Panc1 (cell line): ENCODE measurements around the gene STON1. TPM values are rescaled to one million over a fixed set of nuclear protein-coding genes. Genes with fewer than 3 reads are reported as not detected.

ENCODE experiments used
- ATAC-seq: fragments of 200-7000 bp; cut with Tn5 transposase; 2 replicates; pipeline ENCODE4 v1.9.1; 2020; ENCODE audit warnings: mild to moderate bottlenecking, moderate library complexity
- BruUV-seq: library from RNA; stranded (reverse); fragments of 400-500 nt; replicated peaks from 2 replicates; lab custom pipeline; 2021; lab: Mats Ljungman, UMichigan
- CTCF ChIA-PET: fragments of 300-600 bp; sonication (Branson Sonifier 250); formaldehyde crosslinking; loops from one replicate; lab custom pipeline; 2022; ENCODE audit warnings: antibody characterized with exemption; lab: Charles Lee
- POLR2A ChIA-PET: fragments of 300-600 bp; sonication (Branson Sonifier 250); formaldehyde crosslinking; loops from one replicate; lab custom pipeline; 2022; ENCODE audit warnings: antibody characterized with exemption; lab: Charles Lee
- DNase-seq: peaks from one replicate; pipeline ENCODE4 v3.0.0-alpha.2; 2010; ENCODE audit warnings: low read depth, low spot score
- H3K27ac ChIP-seq: 2 replicates; pipeline ENCODE4 v1.5.1; 2011; ENCODE audit warnings: mild to moderate bottlenecking, low read length, inconsistent platforms
- H3K27me3 ChIP-seq: fragments of 200-500 bp; sonication (Bioruptor generic); 2 replicates; pipeline ENCODE4 v1.6.0; 2014; ENCODE audit warnings: low read length, inconsistent platforms; ENCODE audit not compliant: control insufficient read depth, insufficient read depth
- H3K36me3 ChIP-seq: fragments of 200-500 bp; sonication (Bioruptor generic); 2 replicates; pipeline ENCODE4 v1.5.1; 2014; ENCODE audit warnings: inconsistent platforms, mild to moderate bottlenecking, low read length, moderate library complexity; ENCODE audit not compliant: control insufficient read depth, insufficient read depth
- H3K4me1 ChIP-seq: 2 replicates; pipeline ENCODE4 v1.5.1; 2011; ENCODE audit warnings: inconsistent platforms, mild to moderate bottlenecking, low read length, moderate library complexity; ENCODE audit not compliant: control insufficient read depth, insufficient read depth
- H3K4me3 ChIP-seq, 2 experiments: 2 replicates each; pipeline ENCODE4 v1.5.1; 2011 to 2012; ENCODE audit warnings: low read depth in 2 of 2, low read length in 2 of 2, mild to moderate bottlenecking in 2 of 2, inconsistent platforms in 1 of 2, moderate library complexity in 1 of 2
- H3K9me3 ChIP-seq: fragments of 200-500 bp; sonication (Bioruptor generic); 2 replicates; pipeline ENCODE4 v1.5.1; 2014; ENCODE audit warnings: low read depth, mild to moderate bottlenecking, inconsistent platforms, low read length, moderate library complexity; ENCODE audit not compliant: control insufficient read depth, insufficient read depth
- POLR2AphosphoS5 ChIP-seq: IDR thresholded peaks from 2 replicates; pipeline ENCODE4 v1.6.1; 2012; ENCODE audit warnings: mild to moderate bottlenecking, low read depth, low read length, moderate library complexity
- SIN3A ChIP-seq: IDR thresholded peaks from 2 replicates; pipeline ENCODE4 v1.6.1; 2012; ENCODE audit warnings: low read depth, mild to moderate bottlenecking, low read length, moderate library complexity, borderline replicate concordance; ENCODE audit not compliant: insufficient read depth
- TCF7L2 ChIP-seq: IDR thresholded peaks from 2 replicates; pipeline ENCODE4 v1.6.1; 2011; ENCODE audit warnings: mild to moderate bottlenecking, low read depth, low read length, inconsistent platforms
- in situ Hi-C: cut with HindIII; loops from 2 replicates; pipeline ENCODE4 v1.10.0; 2016; ENCODE audit warnings: low sequenced_read_pairs, low pct_unique_long_range_greater_than_20kb
- intact Hi-C: fragments of 100-400 bp; cut with micrococcal nuclease; formaldehyde crosslinking; loops from one replicate; pipeline ENCODE4 v1.10.0; 2022; ENCODE audit not compliant: unreplicated experiment
- total RNA-seq: library from RNA; stranded (reverse); gene quantifications from one replicate; pipeline ENCODE4 v1.2.1, GENCODE V29; 2021; ENCODE audit not compliant: unreplicated experiment
- TF ChIP-seq, protein P1 (sequence below): fragments of 450-650 bp; IDR thresholded peaks from 2 replicates; pipeline ENCODE4 v1.5.1; 2017; ENCODE audit warnings: mild to moderate bottlenecking
- TF ChIP-seq, protein P2 (sequence below), 2 experiments: IDR thresholded peaks; 2 replicates each; pipeline ENCODE4 v1.6.1; 2011 to 2012; ENCODE audit warnings: low read depth in 2 of 2, control low read depth in 1 of 2, low read length in 1 of 2, mild to moderate bottlenecking in 1 of 2, moderate library complexity in 1 of 2; ENCODE audit not compliant: insufficient read depth in 1 of 2

The STON1 gene
- total RNA-seq, 1 experiment from 2014 or later: 0.92 TPM

DNA sequence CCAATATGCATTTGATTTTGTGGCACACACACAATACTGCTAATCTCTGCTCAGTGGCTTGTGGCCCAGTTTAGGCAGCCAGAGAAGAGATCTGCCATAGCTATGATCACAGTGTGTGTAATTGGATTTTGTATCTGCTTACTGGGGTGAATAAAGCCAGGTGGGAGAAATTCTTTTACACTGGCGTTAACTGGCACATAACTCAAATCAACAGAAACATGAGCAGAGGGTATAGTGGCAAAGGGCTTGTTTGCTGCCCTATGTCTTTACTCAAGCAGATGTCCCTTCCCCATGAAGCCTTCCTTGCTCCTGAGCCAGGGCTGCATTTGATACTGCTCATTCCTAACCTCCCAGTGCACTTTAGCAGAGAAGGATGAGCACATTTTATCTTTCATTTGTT is 28.5 kb downstream of the STON1 start:
- CTCF ChIA-PET: no interaction called here
- H3K27ac ChIP-seq: no peak overlapping the region

DNA sequence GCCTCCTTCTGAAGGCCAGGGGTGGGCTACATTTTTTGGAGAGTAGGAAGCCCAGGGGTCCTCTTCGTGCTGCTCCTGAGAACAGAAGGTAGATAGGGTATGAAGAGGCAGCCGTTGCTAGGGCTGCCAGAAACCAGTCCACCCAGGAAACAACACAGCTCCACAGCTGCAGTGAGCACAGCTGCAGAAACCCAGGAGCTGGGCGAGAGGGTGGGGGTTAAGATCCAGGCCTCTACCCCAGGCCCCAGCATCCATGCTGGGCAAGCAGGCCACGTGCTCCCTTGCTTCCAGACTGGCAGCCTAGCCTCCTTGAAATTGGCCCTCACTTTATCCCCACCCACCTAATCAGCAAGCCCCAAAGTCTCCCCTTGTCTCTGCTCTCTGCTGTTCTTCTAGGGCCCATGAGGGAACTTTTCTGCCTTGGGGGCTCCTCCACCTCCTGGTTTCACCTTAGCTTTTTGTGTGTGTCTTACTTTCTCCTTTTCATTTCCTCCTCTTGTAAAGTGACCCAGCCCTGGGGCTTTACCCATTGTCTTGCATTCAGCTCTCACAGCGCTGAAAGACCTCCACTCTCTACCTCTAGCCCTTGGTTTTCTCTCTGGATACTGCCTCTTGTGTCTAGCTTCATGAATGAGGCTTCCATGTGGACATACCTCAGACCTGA is 30.7 kb downstream of the STON1 start:
- Histone ChIP-seq H3K9me3 (no peaks in the 10 kb centered on the region), H3K4me3 (no peak overlapping the region), H3K27ac (no peak overlapping the region), H3K4me1 (no peaks in the 10 kb centered on the region), H3K27me3 (no peaks in the 10 kb centered on the region), H3K36me3 (no peaks in the 10 kb centered on the region)
- in situ Hi-C loops (no loop called here), intact Hi-C loops (no loop called here)
- TF ChIP-seq SIN3A (no peak), POLR2AphosphoS5 (no peak), TCF7L2 (no peak)
- TF ChIP-seq, protein P1, sequence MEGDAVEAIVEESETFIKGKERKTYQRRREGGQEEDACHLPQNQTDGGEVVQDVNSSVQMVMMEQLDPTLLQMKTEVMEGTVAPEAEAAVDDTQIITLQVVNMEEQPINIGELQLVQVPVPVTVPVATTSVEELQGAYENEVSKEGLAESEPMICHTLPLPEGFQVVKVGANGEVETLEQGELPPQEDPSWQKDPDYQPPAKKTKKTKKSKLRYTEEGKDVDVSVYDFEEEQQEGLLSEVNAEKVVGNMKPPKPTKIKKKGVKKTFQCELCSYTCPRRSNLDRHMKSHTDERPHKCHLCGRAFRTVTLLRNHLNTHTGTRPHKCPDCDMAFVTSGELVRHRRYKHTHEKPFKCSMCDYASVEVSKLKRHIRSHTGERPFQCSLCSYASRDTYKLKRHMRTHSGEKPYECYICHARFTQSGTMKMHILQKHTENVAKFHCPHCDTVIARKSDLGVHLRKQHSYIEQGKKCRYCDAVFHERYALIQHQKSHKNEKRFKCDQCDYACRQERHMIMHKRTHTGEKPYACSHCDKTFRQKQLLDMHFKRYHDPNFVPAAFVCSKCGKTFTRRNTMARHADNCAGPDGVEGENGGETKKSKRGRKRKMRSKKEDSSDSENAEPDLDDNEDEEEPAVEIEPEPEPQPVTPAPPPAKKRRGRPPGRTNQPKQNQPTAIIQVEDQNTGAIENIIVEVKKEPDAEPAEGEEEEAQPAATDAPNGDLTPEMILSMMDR: no peak
- TF ChIP-seq, protein P2, sequence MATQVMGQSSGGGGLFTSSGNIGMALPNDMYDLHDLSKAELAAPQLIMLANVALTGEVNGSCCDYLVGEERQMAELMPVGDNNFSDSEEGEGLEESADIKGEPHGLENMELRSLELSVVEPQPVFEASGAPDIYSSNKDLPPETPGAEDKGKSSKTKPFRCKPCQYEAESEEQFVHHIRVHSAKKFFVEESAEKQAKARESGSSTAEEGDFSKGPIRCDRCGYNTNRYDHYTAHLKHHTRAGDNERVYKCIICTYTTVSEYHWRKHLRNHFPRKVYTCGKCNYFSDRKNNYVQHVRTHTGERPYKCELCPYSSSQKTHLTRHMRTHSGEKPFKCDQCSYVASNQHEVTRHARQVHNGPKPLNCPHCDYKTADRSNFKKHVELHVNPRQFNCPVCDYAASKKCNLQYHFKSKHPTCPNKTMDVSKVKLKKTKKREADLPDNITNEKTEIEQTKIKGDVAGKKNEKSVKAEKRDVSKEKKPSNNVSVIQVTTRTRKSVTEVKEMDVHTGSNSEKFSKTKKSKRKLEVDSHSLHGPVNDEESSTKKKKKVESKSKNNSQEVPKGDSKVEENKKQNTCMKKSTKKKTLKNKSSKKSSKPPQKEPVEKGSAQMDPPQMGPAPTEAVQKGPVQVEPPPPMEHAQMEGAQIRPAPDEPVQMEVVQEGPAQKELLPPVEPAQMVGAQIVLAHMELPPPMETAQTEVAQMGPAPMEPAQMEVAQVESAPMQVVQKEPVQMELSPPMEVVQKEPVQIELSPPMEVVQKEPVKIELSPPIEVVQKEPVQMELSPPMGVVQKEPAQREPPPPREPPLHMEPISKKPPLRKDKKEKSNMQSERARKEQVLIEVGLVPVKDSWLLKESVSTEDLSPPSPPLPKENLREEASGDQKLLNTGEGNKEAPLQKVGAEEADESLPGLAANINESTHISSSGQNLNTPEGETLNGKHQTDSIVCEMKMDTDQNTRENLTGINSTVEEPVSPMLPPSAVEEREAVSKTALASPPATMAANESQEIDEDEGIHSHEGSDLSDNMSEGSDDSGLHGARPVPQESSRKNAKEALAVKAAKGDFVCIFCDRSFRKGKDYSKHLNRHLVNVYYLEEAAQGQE (IDR thresholded peaks at IDR 0.05; ENCODE audit: insufficient read depth in 1 of 2, low read depth in 2 of 2, low read length in 1 of 2): no peak
- POLR2A ChIA-PET: no interaction called here
- BruUV-seq: no TSS peak
- DNase-seq: no peak
- CTCF ChIA-PET: no interaction called here
- 0 out of 2 replicates have a peak, but pooled peaks have one; percentile 12 for ATAC-seq

More for the DNA sequence above, 28.5 kb downstream of the STON1 start:
- intact Hi-C loops: no loop called here
- no peaks in the 10 kb centered on the region for H3K27me3 ChIP-seq
- H3K4me1 ChIP-seq: no peaks in the 10 kb centered on the region
- H3K4me3 ChIP-seq: no peak overlapping the region
- TF ChIP-seq, protein P1: no peak
- no peak for TF ChIP-seq TCF7L2
- TF ChIP-seq POLR2AphosphoS5: no peak
- TF ChIP-seq SIN3A: no peak
- TF ChIP-seq, protein P2 (IDR thresholded peaks at IDR 0.05; ENCODE audit: insufficient read depth in 1 of 2, low read depth in 2 of 2, low read length in 1 of 2): no peak
- BruUV-seq: no TSS peak
- POLR2A ChIA-PET: no interaction called here
- DNase-seq: no peak
- no peaks in the 10 kb centered on the region for H3K9me3 ChIP-seq
- in situ Hi-C loops: no loop called here
- ATAC-seq: 0 out of 2 replicates have a peak, but pooled peaks have one; percentile 34
- H3K36me3 ChIP-seq: no peaks in the 10 kb centered on the region
